NB4 (cell line): ENCODE data around the gene CPT1C.

ENCODE experiments used
- CTCF ChIP-seq: IDR thresholded peaks from one replicate; pipeline ENCODE4 v1.5.1; 2012; ENCODE audit warnings: low read depth, low read length
- MAX ChIP-seq: IDR thresholded peaks from 2 replicates; pipeline ENCODE4 v1.6.1; 2011; ENCODE audit warnings: low read depth, low read length
- POLR2A ChIP-seq: IDR thresholded peaks from 2 replicates; pipeline ENCODE4 v1.6.1; 2011; ENCODE audit warnings: mild to moderate bottlenecking; ENCODE audit not compliant: insufficient read length; ENCODE audit errors: extremely low read depth

GRCh38 chr19:49652551-49653465 lies 38.1 kb upstream of the CPT1C start:
- TF ChIP-seq CTCF: no peak
- TF ChIP-seq POLR2A: no peak
- no peak for TF ChIP-seq MAX
